Measurements from ENCODE around the gene MFN1. TPM values are rescaled to one million over a fixed set of nuclear protein-coding genes. Genes with fewer than 3 reads are reported as not detected.

Gene MFN1
- total and polyA plus RNA-seq, 12 donors = 12.4 to 60.9 (median 41.7) TPM

DNA sequence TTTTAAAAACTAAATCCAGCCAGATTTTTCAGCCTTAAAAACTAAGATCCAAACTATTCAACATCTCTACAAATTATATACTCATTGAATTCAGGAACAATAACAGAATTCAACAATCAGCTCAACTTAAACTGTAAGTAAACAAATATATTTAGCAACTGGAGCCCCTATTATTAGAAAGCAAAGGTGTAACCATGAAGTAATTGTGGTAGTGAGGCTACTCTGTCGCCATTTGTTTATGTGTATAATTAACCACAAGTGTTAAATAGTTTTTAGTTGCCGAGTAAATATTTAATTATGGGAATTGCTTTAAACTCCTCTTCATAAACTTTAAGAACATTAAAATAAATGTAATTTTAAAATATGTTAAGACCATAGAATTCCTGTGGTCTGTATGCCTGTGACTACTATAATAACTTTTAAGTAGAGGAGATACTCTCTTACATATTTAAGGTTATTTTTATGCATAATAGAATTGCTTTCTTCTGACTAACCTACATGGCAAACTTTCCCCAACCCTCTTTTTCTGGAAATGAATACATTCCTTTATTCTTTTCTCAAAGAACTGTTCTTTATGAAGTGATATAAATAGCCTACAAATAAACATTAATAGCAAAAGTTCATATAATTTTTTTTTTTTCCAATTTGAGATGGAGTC lies 51.2 kb downstream of the MFN1 start:
- intact Hi-C loops (cut with DNase I) = no loop called here
- 96 to 98% (median 96%) methylated on average over 2 of the region's 2 CpGs for WGBS, 4 donors
- no peak overlapping the region for H3K27ac ChIP-seq
- no peaks in the 10 kb centered on the region for H3K27me3 ChIP-seq
- H3K36me3 ChIP-seq (replicated peaks in 1 of 2) = peaks cover 0 to 12% of the 10 kb centered on the region in 2 donors
- no peak for DNase-seq
- H3K9me3 ChIP-seq (replicated peaks in 1 of 3) = no peaks in the 10 kb centered on the region
- no peak for TF ChIP-seq POLR2A (IDR thresholded peaks at IDR 0.05)
- TF ChIP-seq CTCF (IDR thresholded peaks at IDR 0.05) = no peak
- no peak overlapping the region for H3K4me3 ChIP-seq
- H3K4me1 ChIP-seq (replicated peaks in 1 of 2) = no peaks in the 10 kb centered on the region

DNA sequence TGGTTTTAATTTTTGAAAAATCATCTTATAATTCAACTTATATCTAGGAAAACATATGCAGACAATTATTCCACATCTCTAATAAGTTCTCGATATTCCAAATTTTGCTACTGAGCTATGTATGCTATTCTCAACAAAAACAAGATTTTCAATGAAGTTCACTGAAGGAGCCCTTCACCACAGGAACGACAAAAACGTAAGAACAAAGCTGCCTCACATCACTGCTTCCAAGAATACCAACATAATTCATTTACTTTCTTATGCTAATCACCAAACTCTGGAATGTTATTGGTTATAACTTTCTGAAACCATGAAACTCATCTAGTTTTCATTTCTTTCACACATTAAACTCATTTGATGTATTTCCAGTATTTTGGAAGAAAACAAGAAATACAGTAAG lies 54.1 kb downstream of the MFN1 start:
- Histone ChIP-seq H3K27ac (no peak overlapping the region), H3K27me3 (no peaks in the 10 kb centered on the region), H3K4me3 (no peak overlapping the region), H3K4me1 (replicated peaks in 1 of 2) (no peaks in the 10 kb centered on the region), H3K36me3 (replicated peaks in 1 of 2) (peaks cover 0 to 16% of the 10 kb centered on the region in 2 donors), H3K9me3 (replicated peaks in 1 of 3) (no peaks in the 10 kb centered on the region)
- 77 to 87% (median 84%) methylated on average over 3 of the region's 3 CpGs for WGBS, 4 donors
- no peak for DNase-seq
- intact Hi-C loops (cut with DNase I) = no loop called here
- no peak for TF ChIP-seq CTCF (IDR thresholded peaks at IDR 0.05)
- no peak for TF ChIP-seq POLR2A (IDR thresholded peaks at IDR 0.05)

- DNase-seq = no peak
- no peak overlapping the region for H3K4me3 ChIP-seq
- H3K9me3 ChIP-seq (replicated peaks in 1 of 3) = no peaks in the 10 kb centered on the region
- H3K4me1 ChIP-seq (replicated peaks in 1 of 2) = no peaks in the 10 kb centered on the region
- TF ChIP-seq CTCF (IDR thresholded peaks at IDR 0.05) (no peak), POLR2A (IDR thresholded peaks at IDR 0.05) (no peak)
- H3K27me3 ChIP-seq = no peaks in the 10 kb centered on the region
- H3K36me3 ChIP-seq (replicated peaks in 1 of 2) = peaks cover 0 to 16% of the 10 kb centered on the region in 2 donors
- 70 to 79% (median 72%) methylated on average over 5 of the region's 5 CpGs for WGBS, 4 donors
- intact Hi-C loops (cut with DNase I) = no loop called here
- H3K27ac ChIP-seq = no peak overlapping the region
These were observed 55.5 kb downstream of the MFN1 start for GRCh38 chr3:179402963-179403362.

DNA sequence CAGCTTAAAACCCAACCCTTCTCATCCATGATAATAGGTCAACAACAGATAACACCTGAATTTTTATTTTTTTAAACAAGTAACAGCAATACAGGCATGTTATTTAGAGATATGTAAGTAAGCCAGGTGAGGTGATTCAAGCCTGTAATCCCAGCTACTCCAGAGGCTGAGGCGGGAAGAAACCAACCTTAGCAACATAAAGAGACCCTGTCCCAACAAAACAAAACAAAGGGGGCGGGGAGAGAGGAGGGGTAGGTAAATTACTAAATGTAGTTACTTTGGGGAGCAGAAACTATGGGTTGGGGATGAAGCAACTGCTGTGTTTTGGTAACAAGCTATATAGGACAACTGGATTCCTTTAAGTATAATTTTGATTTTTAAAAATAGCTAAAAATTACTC lies 56.8 kb downstream of the MFN1 start:
- 92 to 100% (median 98%) methylated on average over 2 of the region's 2 CpGs for WGBS, 4 donors
- Histone ChIP-seq H3K27ac (no peak overlapping the region), H3K36me3 (replicated peaks in 1 of 2) (peaks cover 0 to 16% of the 10 kb centered on the region in 2 donors), H3K27me3 (no peaks in the 10 kb centered on the region), H3K9me3 (replicated peaks in 1 of 3) (no peaks in the 10 kb centered on the region), H3K4me1 (replicated peaks in 1 of 2) (no peaks in the 10 kb centered on the region), H3K4me3 (no peak overlapping the region)
- intact Hi-C loops (cut with DNase I) = no loop called here
- TF ChIP-seq POLR2A (IDR thresholded peaks at IDR 0.05) (no peak), CTCF (IDR thresholded peaks at IDR 0.05) (no peak)
- no peak for DNase-seq
